GM12878 (cell line): ENCODE data around the gene AGRN. TPM values are rescaled to one million over a fixed set of nuclear protein-coding genes. Genes with fewer than 3 reads are reported as not detected.

ENCODE experiments used
- CREM ChIP-seq: IDR thresholded peaks from 2 replicates; pipeline ENCODE4 v1.6.1; 2014; ENCODE audit warnings: antibody characterized with exemption, low read depth
- E4F1 ChIP-seq: fragments of 450-650 bp; IDR thresholded peaks from 2 replicates; pipeline ENCODE4 v1.6.1; 2018; ENCODE audit warnings: borderline replicate concordance, mild to moderate bottlenecking; ENCODE audit not compliant: partially characterized antibody
- ESRRA ChIP-seq: IDR thresholded peaks from 2 replicates; pipeline ENCODE4 v1.6.1; 2012; ENCODE audit warnings: mild to moderate bottlenecking, low read length, improper control_type of control experiment
- IKZF1 ChIP-seq: fragments of 450-650 bp; conservative IDR thresholded peaks from 2 replicates; pipeline ENCODE4 v1.6.1; 2017; ENCODE audit warnings: antibody characterized with exemption, mild to moderate bottlenecking
- IRF5 ChIP-seq: fragments of 450-650 bp; IDR thresholded peaks from 2 replicates; pipeline ENCODE4 v1.6.1; 2017; ENCODE audit warnings: borderline replicate concordance
- MLLT1 ChIP-seq: fragments of 450-650 bp; IDR thresholded peaks from 2 replicates; pipeline ENCODE4 v1.6.1; 2016; ENCODE audit warnings: mild to moderate bottlenecking
- NRF1 ChIP-seq: conservative IDR thresholded peaks from 2 replicates; pipeline ENCODE4 v1.6.1; 2011; ENCODE audit warnings: mild to moderate bottlenecking, low read depth, low read length, improper control_type of control experiment
- RELA ChIP-seq: fragments of 450-650 bp; IDR thresholded peaks from 2 replicates; pipeline ENCODE4 v1.8.0; 2014; ENCODE audit warnings: borderline replicate concordance; ENCODE audit not compliant: partially characterized antibody
- SMAD5 ChIP-seq: IDR thresholded peaks from 2 replicates; pipeline ENCODE4 v1.6.1; 2016; ENCODE audit warnings: antibody characterized with exemption, low read depth
- SMARCA5 ChIP-seq: fragments of 450-650 bp; IDR thresholded peaks from 2 replicates; pipeline ENCODE4 v1.6.1; 2017; ENCODE audit warnings: mild to moderate bottlenecking
- polyA plus RNA-seq, 11 experiments: library from polyadenylated mRNA; depleted of rRNA in 4 of 11; unstranded in 6 of 11; stranded (reverse) in 5 of 11; fragments of >200 nt; fragmentation: Nextera tagmentation in 4 of 11; fragmentation: Illumina TruSeq in 1 of 11; extraction: Ambion mirVana in 4 of 11; extraction: Trizol in 1 of 11; gene quantifications; 1 replicate in 1 of 11; 2 replicates in 10 of 11; pipeline versions ENCODE4 v1.2.1 to v1.2.3, GENCODE V29; 2011 to 2016; ENCODE audit warnings: inconsistent platforms in 2 of 11, missing spikeins in 2 of 11, low read depth in 1 of 11
- total RNA-seq, 4 experiments: library from RNA; depleted of rRNA in 3 of 4; stranded (reverse); fragments of >200 nt in 3 of 4; fragmentation: Illumina TruSeq in 1 of 4; extraction: Trizol in 1 of 4; gene quantifications; 2 replicates each; pipeline versions ENCODE4 v1.2.1 to v1.2.3, GENCODE V29; 2013 to 2021

The AGRN gene
- total and polyA plus RNA-seq, 10 of the 15 experiments (the other 5 are each of a cell fraction or from before 2014, with no cell fraction given): 0.02 to 41.8 (median 4.1) TPM

- TF ChIP-seq SMARCA5: no peak
- TF ChIP-seq SMAD5: no peak
- TF ChIP-seq NRF1: no peak
- TF ChIP-seq CREM: no peak
- no peak for TF ChIP-seq E4F1
- no peak for TF ChIP-seq IRF5
- TF ChIP-seq IKZF1: no peak
- TF ChIP-seq MLLT1: no peak
- TF ChIP-seq ESRRA: no peak
- no peak for TF ChIP-seq RELA
- TF ChIP-seq, all 136 proteins: peak for 0
Observed at GRCh38 chr1:1005774-1006304, 14.1 kb upstream of the AGRN start (continued).
